A673 (cell line): ENCODE data around the gene RPS29. TPM values are rescaled to one million over a fixed set of nuclear protein-coding genes. Genes with fewer than 3 reads are reported as not detected.

Source experiments
- BruUV-seq: library from RNA; stranded (reverse); fragments of 400-500 nt; replicated peaks from 2 replicates; lab custom pipeline; 2021; lab: Mats Ljungman, UMichigan
- CTCF ChIA-PET: fragments of 300-600 bp; sonication (Branson Sonifier 250); formaldehyde crosslinking; loops from one replicate; lab custom pipeline; 2022; ENCODE audit warnings: antibody characterized with exemption; lab: Charles Lee
- POLR2A ChIA-PET: fragments of 300-600 bp; sonication (Branson Sonifier 250); formaldehyde crosslinking; loops from one replicate; lab custom pipeline; 2022; ENCODE audit warnings: antibody characterized with exemption; ENCODE audit not compliant: low non-redundant PET; lab: Charles Lee
- DNase-seq: peaks from one replicate; pipeline ENCODE4 v3.0.0-alpha.2; 2015; ENCODE audit warnings: low spot score
- H3K27ac ChIP-seq: fragments of 200-600 bp; sonication (generic); 2 replicates; pipeline ENCODE4 v1.5.1; 2016; ENCODE audit warnings: mixed run types, low read depth, mild to moderate bottlenecking, mixed read lengths, antibody characterized with exemption, low read length; ENCODE audit not compliant: poor library complexity, severe bottlenecking
- H3K27me3 ChIP-seq: fragments of 200-600 bp; sonication (generic); replicated peaks from 2 replicates; pipeline ENCODE4 v1.6.1; 2017; ENCODE audit warnings: mixed run types, low read depth, mild to moderate bottlenecking, mixed read lengths, antibody characterized with exemption, low read length; ENCODE audit not compliant: insufficient read depth, poor library complexity
- H3K36me3 ChIP-seq: fragments of 200-600 bp; sonication (generic); 2 replicates; pipeline ENCODE4 v1.6.1; 2016; ENCODE audit warnings: mixed run types, mild to moderate bottlenecking, mixed read lengths, antibody characterized with exemption, low read length; ENCODE audit not compliant: insufficient read depth, poor library complexity, severe bottlenecking
- H3K4me1 ChIP-seq: fragments of 200-600 bp; sonication (generic); 2 replicates; pipeline ENCODE4 v1.6.1; 2017; ENCODE audit warnings: mixed run types, mild to moderate bottlenecking, mixed read lengths, antibody characterized with exemption, low read length; ENCODE audit not compliant: insufficient read depth, poor library complexity, severe bottlenecking
- H3K4me3 ChIP-seq: fragments of 200-600 bp; sonication (generic); 2 replicates; pipeline ENCODE4 v1.5.1; 2016; ENCODE audit warnings: low read depth, mixed run types, mild to moderate bottlenecking, mixed read lengths, low read length; ENCODE audit not compliant: poor library complexity, severe bottlenecking
- H3K9me3 ChIP-seq: fragments of 200-600 bp; sonication (generic); 2 replicates; pipeline ENCODE4 v1.6.1; 2016; ENCODE audit warnings: mixed run types, low read depth, mild to moderate bottlenecking, mixed read lengths, antibody characterized with exemption, low read length; ENCODE audit not compliant: poor library complexity, severe bottlenecking
- EZH2 ChIP-seq: fragments of 200-600 bp; sonication (generic); IDR thresholded peaks from 2 replicates; pipeline ENCODE4 v1.6.1; 2017; ENCODE audit warnings: borderline replicate concordance, low read depth, mild to moderate bottlenecking, mixed read lengths, antibody characterized with exemption, low read length; ENCODE audit not compliant: poor library complexity, severe bottlenecking
- intact Hi-C: fragments of 100-400 bp; cut with micrococcal nuclease; formaldehyde crosslinking; loops from one replicate; pipeline ENCODE4 v1.10.0; 2022; ENCODE audit not compliant: unreplicated experiment
- total RNA-seq: library from RNA; stranded (reverse); gene quantifications from 2 replicates; pipeline ENCODE4 v1.2.3, GENCODE V29; 2021
- TF ChIP-seq, protein P1 (sequence below): fragments of 300-800, 200-600 bp; sonication (generic); conservative IDR thresholded peaks from 2 replicates; pipeline ENCODE4 v1.5.1; 2017; ENCODE audit warnings: low read depth, mild to moderate bottlenecking, antibody characterized with exemption, low read length, moderate library complexity, mixed read lengths

The RPS29 gene
- total RNA-seq, 1 experiment from 2014 or later, result 1,002 TPM

DNA sequence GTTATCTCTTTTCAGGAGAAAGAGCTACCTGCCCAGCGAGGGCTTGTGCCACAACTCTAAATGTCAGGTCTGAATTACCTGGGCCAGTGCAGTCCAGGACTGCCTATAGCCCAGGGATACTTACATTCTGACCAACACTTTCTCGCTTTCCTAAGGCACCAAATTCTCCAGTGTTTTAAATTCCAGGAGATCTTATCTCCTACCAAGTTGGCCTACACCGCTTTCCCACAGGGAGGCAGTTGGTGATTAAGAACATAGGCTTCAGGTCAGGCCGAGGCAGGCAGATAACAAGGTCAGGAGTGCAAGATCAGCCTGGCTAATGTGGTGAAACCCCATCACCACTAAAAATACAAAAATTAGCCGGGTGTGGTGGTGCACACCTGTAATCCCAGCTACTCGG is 41.1 kb downstream of the RPS29 start:
- intact Hi-C loops, result no loop called here

DNA sequence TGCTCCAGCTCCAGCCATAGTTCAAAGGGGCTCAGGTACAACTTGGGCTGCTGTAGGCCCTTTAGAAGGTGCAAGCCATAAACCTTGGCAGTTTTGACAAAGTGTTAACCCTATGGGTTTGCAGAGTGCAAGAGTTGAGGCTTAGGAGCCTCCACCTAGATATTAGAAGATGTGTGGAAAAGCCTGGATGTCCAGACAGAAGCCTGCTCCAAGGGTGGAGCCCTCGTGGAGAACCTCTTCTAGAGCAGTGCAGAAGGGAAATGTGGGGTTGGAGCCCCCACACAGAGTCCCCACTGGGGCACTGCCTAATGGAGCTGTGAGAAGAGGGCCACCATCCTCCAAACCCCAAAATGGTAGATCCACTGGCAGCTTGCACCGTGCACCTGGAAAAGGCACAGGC is 45.1 kb downstream of the RPS29 start:
- intact Hi-C loops, result no loop called here

More for the DNA sequence above, 41.1 kb downstream of the RPS29 start:
- BruUV-seq, result no TSS peak
- CTCF ChIA-PET, result no interaction called here
- POLR2A ChIA-PET, result no interaction called here
- Histone ChIP-seq H3K4me3 (no peak overlapping the region), H3K27me3 (no peaks in the 10 kb centered on the region), H3K36me3 (no peaks in the 10 kb centered on the region), H3K27ac (no peak overlapping the region), H3K9me3 (no peaks in the 10 kb centered on the region), H3K4me1 (no peaks in the 10 kb centered on the region)
- no peak for DNase-seq
- no peak for TF ChIP-seq EZH2
- TF ChIP-seq, protein P1, sequence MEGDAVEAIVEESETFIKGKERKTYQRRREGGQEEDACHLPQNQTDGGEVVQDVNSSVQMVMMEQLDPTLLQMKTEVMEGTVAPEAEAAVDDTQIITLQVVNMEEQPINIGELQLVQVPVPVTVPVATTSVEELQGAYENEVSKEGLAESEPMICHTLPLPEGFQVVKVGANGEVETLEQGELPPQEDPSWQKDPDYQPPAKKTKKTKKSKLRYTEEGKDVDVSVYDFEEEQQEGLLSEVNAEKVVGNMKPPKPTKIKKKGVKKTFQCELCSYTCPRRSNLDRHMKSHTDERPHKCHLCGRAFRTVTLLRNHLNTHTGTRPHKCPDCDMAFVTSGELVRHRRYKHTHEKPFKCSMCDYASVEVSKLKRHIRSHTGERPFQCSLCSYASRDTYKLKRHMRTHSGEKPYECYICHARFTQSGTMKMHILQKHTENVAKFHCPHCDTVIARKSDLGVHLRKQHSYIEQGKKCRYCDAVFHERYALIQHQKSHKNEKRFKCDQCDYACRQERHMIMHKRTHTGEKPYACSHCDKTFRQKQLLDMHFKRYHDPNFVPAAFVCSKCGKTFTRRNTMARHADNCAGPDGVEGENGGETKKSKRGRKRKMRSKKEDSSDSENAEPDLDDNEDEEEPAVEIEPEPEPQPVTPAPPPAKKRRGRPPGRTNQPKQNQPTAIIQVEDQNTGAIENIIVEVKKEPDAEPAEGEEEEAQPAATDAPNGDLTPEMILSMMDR, result no peak

DNA sequence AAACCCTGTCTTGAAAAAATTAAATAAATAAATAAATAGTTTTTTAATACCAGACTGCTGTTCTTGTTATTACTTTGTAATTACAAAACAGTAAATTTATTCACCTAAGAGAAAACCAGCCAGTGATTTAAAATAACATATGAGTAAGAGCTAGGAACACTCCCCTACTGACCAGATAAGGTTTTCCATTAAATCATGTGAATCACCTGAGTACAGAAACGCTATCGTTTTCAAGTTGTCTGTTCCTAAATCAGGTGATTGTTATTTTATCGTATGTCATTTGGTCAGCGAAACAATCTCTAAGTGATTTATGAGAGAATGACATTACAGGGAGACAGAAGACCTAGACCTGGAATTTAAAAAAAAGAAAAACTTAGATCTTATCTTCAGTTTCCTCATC is 47.3 kb downstream of the RPS29 start:
- no peak for DNase-seq
- Histone ChIP-seq H3K36me3 (no peaks in the 10 kb centered on the region), H3K4me3 (no peak overlapping the region), H3K27ac (no peak overlapping the region), H3K9me3 (no peaks in the 10 kb centered on the region), H3K4me1 (no peaks in the 10 kb centered on the region), H3K27me3 (no peaks in the 10 kb centered on the region)
- BruUV-seq, result no TSS peak
- intact Hi-C loops, result no loop called here
- CTCF ChIA-PET, result no interaction called here
- POLR2A ChIA-PET, result no interaction called here
- TF ChIP-seq, protein P1, result no peak
- TF ChIP-seq EZH2, result no peak

More for the DNA sequence above, 45.1 kb downstream of the RPS29 start:
- TF ChIP-seq, protein P1, result no peak
- no peak for TF ChIP-seq EZH2
- Histone ChIP-seq H3K4me3 (no peak overlapping the region), H3K36me3 (no peaks in the 10 kb centered on the region), H3K4me1 (no peaks in the 10 kb centered on the region), H3K9me3 (no peaks in the 10 kb centered on the region), H3K27me3 (no peaks in the 10 kb centered on the region), H3K27ac (no peak overlapping the region)
- POLR2A ChIA-PET, result no interaction called here
- BruUV-seq, result no TSS peak
- CTCF ChIA-PET, result no interaction called here
- no peak for DNase-seq

Other genes with a start within 250 kb of the RPS29 start
- gene LRR1, start 12.6 kb upstream of the RPS29 start, total RNA-seq, result 47.5 and 49.2 TPM in 2 replicates
- gene RPL36AL, start 34.2 kb upstream of the RPS29 start, total RNA-seq, result 188 and 202 TPM in 2 replicates
- gene MGAT2, start 34.4 kb upstream of the RPS29 start, total RNA-seq, result 35.9 and 37.3 TPM in 2 replicates
- gene DNAAF2, start 48.9 kb upstream of the RPS29 start, total RNA-seq, result 12.4 and 13.7 TPM in 2 replicates
- 39.5 and 42.1 TPM in 2 replicates for gene POLE2, start 101.8 kb upstream of the RPS29 start, total RNA-seq
- gene KLHDC1, start 106.7 kb upstream of the RPS29 start, total RNA-seq, result 1.3 TPM in 2 replicates
- gene KLHDC2, start 181.8 kb upstream of the RPS29 start, total RNA-seq, result 34.0 and 39.6 TPM in 2 replicates